HG03097 (cell line): ENCODE results near the gene TACC2.

Experiments
- ATAC-seq: cut with Tn5 transposase; IDR thresholded peaks from one replicate; pipeline ENCODE4 v1.9.1; 2021; ENCODE audit not compliant: unreplicated experiment, low FRiP score

TACC2 gene

GRCh38 chr10:122116331-122116730 is 127.4 kb downstream of the TACC2 start:
- ATAC-seq, result no peak

- no peak for ATAC-seq
Measured at GRCh38 chr10:122117475-122117874, 128.5 kb downstream of the TACC2 start.

- ATAC-seq, result no peak
Measured at GRCh38 chr10:122120008-122120744, 131.2 kb downstream of the TACC2 start.

- no peak for ATAC-seq
Measured at GRCh38 chr10:122121059-122121458, 132.1 kb downstream of the TACC2 start.

- ATAC-seq, result no peak
Measured at GRCh38 chr10:122122493-122122892, 133.5 kb downstream of the TACC2 start.

GRCh38 chr10:122123186-122123585 is 134.2 kb downstream of the TACC2 start:
- ATAC-seq, result no peak

GRCh38 chr10:122124342-122124741 is 135.4 kb downstream of the TACC2 start:
- no peak for ATAC-seq

GRCh38 chr10:122124808-122125207 is 135.8 kb downstream of the TACC2 start:
- no peak for ATAC-seq

- ATAC-seq, result no peak
Measured at GRCh38 chr10:122126763-122127659, 138.0 kb downstream of the TACC2 start.

- no peak for ATAC-seq
Measured at GRCh38 chr10:122127943-122128342, 139.0 kb downstream of the TACC2 start.

- no peak for ATAC-seq
Measured at GRCh38 chr10:122128357-122128756, 139.4 kb downstream of the TACC2 start.

- no peak for ATAC-seq
Measured at GRCh38 chr10:122130474-122131110, 141.6 kb downstream of the TACC2 start.

GRCh38 chr10:122132331-122132755 is 143.4 kb downstream of the TACC2 start:
- ATAC-seq, result no peak

GRCh38 chr10:122132882-122133565 is 144.1 kb downstream of the TACC2 start:
- ATAC-seq, result no peak

GRCh38 chr10:122135251-122136025 is 146.5 kb downstream of the TACC2 start:
- ATAC-seq, result no peak

- no peak for ATAC-seq
Measured at GRCh38 chr10:122138831-122139625, 150.1 kb downstream of the TACC2 start.

GRCh38 chr10:122139627-122140170 is 150.7 kb downstream of the TACC2 start:
- ATAC-seq, result no peak

GRCh38 chr10:122140461-122140902 is 151.5 kb downstream of the TACC2 start:
- no peak for ATAC-seq
